GM12874 (cell line): ENCODE results near the gene SERPINA3.

Experiments used
- TF ChIP-seq, protein P1 (sequence below): IDR thresholded peaks from 2 replicates; pipeline ENCODE4 v1.5.1; 2011; ENCODE audit warnings: low read depth, mild to moderate bottlenecking, control low read depth, low read length, moderate library complexity; ENCODE audit not compliant: insufficient read depth

SERPINA3 gene

DNA sequence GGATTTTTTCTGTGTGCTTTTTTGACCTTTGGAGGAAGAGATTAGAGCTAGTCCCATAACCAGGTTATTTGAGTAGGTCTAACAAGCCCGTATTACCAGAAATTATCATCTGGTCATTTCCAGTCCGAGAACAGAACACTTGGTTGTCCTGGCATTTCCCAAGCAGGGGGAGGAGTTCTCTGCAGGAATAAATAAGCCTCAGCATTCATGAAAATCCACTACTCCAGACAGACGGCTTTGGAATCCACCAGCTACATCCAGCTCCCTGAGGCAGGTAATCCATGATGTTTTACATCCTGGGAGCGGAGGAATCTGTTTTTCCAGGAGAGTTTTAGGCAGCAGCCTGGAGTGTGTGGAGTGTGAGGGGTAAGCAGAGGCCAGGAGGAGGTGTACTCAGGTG, at the start of gene SERPINA3:
Gene SERPINA3 (plus strand): TSS at position 218 of the 400 bp plus-strand sequence. CDS start 2,051 bp downstream, outside the sequence.
- TF ChIP-seq, protein P1, sequence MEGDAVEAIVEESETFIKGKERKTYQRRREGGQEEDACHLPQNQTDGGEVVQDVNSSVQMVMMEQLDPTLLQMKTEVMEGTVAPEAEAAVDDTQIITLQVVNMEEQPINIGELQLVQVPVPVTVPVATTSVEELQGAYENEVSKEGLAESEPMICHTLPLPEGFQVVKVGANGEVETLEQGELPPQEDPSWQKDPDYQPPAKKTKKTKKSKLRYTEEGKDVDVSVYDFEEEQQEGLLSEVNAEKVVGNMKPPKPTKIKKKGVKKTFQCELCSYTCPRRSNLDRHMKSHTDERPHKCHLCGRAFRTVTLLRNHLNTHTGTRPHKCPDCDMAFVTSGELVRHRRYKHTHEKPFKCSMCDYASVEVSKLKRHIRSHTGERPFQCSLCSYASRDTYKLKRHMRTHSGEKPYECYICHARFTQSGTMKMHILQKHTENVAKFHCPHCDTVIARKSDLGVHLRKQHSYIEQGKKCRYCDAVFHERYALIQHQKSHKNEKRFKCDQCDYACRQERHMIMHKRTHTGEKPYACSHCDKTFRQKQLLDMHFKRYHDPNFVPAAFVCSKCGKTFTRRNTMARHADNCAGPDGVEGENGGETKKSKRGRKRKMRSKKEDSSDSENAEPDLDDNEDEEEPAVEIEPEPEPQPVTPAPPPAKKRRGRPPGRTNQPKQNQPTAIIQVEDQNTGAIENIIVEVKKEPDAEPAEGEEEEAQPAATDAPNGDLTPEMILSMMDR, result no peak

DNA sequence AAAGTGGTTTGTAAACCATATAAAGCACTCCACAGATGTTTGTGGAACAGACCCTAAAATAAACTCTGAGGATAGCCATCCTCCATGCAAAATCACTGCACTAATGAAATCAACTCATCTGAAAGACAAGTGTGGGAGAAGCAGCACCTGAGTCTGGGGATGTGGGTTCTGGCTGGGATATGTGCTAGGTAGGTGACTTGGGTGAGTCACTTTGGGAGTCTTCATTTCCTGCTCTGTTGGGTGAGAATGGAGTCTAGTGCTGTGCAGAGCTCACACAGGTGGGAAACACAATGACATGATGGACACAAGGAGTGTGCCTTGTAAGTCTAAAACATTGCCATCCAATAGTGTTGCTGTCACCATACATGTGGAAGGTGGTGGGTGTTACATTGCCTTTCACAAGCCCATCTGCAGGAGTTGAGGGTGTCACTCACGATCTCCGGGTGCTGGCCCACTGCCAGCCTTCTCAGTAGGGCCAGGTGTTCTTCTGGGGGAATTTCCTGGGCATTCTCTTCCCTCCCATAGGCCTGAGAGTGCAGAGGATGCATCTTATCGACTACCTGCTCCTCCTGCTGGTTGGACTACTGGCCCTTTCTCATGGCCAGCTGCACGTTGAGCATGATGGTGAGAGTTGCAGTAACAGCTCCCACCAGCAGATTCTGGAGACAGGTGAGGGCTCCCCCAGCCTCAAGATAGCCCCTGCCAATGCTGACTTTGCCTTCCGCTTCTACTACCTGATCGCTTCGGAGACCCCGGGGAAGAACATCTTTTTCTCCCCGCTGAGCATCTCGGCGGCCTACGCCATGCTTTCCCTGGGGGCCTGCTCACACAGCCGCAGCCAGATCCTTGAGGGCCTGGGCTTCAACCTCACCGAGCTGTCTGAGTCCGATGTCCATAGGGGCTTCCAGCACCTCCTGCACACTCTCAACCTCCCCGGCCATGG, 49.0 kb upstream of the SERPINA3 start:
- TF ChIP-seq, protein P1, result no peak

DNA sequence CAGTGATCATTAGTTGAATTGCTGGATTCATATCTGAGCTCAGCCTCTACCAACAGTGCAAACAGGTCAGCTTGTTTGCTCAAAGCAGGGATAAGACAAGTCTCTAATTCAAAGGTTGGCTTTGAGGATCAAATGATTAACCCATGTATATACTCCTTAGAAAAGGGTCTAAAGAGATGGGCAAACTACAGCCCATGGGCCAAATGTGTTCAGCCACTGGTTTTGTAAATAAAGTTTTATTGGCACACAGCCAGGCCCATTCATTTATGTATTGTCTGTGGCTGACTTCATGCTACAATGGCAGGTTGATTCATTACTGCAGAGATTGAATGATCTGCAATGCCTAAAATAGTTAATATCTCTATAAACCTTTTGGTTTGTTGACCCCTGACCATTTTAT, 47.8 kb upstream of the SERPINA3 start:
- TF ChIP-seq, protein P1, result no peak

DNA sequence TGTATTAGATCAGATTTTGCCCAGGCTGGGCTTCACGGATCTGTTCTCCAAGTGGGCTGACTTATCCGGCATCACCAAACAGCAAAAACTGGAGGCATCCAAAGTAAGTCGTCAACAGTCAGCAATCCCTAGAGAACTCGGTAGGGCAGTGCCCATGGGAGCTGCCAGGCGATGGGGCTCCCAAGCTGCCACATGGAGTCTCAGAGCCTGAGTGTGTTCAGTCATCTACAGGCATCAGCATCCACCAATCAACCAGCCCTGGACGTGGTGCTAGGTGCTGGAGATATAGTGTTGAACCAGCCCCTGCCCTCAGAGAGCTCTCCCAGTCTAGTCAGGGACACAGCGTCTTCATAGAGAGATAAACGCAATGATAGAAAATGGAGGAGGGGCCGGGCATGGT, 44.0 kb upstream of the SERPINA3 start:
- TF ChIP-seq, protein P1, result no peak

DNA sequence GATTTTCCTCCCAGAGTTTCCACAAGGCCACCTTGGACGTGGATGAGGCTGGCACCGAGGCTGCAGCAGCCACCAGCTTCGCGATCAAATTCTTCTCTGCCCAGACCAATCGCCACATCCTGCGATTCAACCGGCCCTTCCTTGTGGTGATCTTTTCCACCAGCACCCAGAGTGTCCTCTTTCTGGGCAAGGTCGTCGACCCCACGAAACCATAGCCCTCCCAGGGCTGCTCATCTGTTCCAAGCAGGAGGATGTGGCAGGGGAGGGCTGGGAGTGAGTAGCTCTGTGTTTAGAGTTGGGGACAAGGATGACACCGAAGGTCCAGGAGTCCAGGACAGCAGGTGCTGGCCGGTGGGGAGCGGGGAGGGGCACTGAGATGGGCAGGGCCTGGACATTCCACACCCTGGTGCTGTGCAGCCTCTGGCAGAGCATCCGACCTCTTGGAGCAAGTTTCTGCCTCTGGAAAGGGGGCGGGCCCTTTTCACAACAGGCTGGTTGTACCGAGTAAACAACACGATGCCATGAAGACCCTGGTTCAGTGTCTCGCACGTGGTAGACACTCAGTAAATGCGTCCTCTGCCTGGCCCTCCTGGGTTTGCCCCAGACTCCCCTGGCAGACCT, 42.7 kb upstream of the SERPINA3 start:
- TF ChIP-seq, protein P1, result no peak

DNA sequence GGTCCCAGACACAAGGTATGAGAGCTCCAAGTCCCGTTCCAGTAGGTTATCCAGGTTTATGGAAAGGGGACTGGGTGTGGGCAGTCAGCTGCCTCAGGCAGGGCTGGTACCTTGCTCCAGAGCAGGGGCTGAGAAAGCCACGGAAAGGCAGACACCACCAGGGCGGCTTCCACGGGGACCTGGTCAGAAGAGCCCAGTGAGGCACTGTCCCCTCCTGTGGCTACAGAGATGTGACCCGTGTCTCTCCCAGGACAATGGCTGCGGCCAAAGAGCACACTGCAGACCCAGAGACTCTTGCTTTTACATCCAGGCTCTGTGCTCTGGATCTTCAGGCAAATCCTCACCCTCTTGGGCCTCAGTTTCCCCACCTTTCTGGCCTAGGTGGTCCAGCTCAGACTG, 42.2 kb upstream of the SERPINA3 start:
- TF ChIP-seq, protein P1, result no peak

DNA sequence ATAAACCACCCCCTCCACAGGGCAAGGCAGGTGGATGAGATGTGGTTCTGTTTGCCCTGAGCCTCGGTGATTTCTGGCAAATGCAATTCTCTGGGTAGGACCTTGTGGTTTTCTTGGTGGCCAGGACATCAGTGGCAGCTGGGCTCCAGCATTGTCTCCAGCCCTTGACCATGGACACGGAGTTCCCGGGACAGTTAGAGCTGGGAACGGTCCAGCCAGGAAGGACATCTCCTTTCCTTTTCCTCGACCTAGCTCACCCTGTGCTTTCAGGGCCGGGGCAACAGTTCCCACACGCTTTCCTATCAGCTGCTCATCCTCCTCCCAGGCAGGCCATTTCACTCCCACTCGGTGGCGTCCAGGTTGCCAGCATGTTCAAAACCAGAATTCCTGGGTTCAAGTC, 41.8 kb upstream of the SERPINA3 start:
- TF ChIP-seq, protein P1, result no peak
